ENCODE measurements around the gene HYAL2.
"Not testable (repeated sequence)": the region's sequence is repeated elsewhere in the genome, so short reads cannot be mapped to it uniquely, and the experiment has no call there.

The HYAL2 gene

GRCh38 chr3:50319181-50319893 is 3.2 kb downstream of the HYAL2 start:
- TF ChIP-seq CTCF (IDR thresholded peaks at IDR 0.05; ENCODE audit: insufficient read depth, low read depth, low read length, missing control alignments), result no peak
- H3K4me3 ChIP-seq (ENCODE audit: low read depth, low read length), result no peak overlapping the region
- DNase-seq (ENCODE audit: low read depth), result no peak

GRCh38 chr3:50318615-50319014 is 3.9 kb downstream of the HYAL2 start:
- H3K4me3 ChIP-seq (ENCODE audit: low read depth, low read length), result no peak overlapping the region
- no peak for TF ChIP-seq CTCF (IDR thresholded peaks at IDR 0.05; ENCODE audit: insufficient read depth, low read depth, low read length, missing control alignments)
- DNase-seq (ENCODE audit: low read depth), result no peak

- no peak overlapping the region for H3K4me3 ChIP-seq (ENCODE audit: low read depth, low read length)
- TF ChIP-seq CTCF (IDR thresholded peaks at IDR 0.05; ENCODE audit: insufficient read depth, low read depth, low read length, missing control alignments), result no peak
- no peak for DNase-seq (ENCODE audit: low read depth)
Observed at GRCh38 chr3:50318163-50318562, 4.4 kb downstream of the HYAL2 start.

- DNase-seq (ENCODE audit: low read depth), result no peak
- TF ChIP-seq CTCF (IDR thresholded peaks at IDR 0.05; ENCODE audit: insufficient read depth, low read depth, low read length, missing control alignments), result no peak
- H3K4me3 ChIP-seq (ENCODE audit: low read depth, low read length), result no peak overlapping the region
Observed at GRCh38 chr3:50317300-50317699, 5.2 kb downstream of the HYAL2 start.

- peak; percentile 60 for DNase-seq (ENCODE audit: low read depth)
- no peak for TF ChIP-seq CTCF (IDR thresholded peaks at IDR 0.05; ENCODE audit: insufficient read depth, low read depth, low read length, missing control alignments)
- H3K4me3 ChIP-seq (ENCODE audit: low read depth, low read length), result no peak overlapping the region
Observed at GRCh38 chr3:50316657-50317242, 5.8 kb downstream of the HYAL2 start.

GRCh38 chr3:50314816-50315215 is 7.7 kb downstream of the HYAL2 start:
- TF ChIP-seq CTCF (IDR thresholded peaks at IDR 0.05; ENCODE audit: insufficient read depth, low read depth, low read length, missing control alignments), result no peak
- DNase-seq (ENCODE audit: low read depth), result no peak
- no peak overlapping the region for H3K4me3 ChIP-seq (ENCODE audit: low read depth, low read length)

- no peak for TF ChIP-seq CTCF (IDR thresholded peaks at IDR 0.05; ENCODE audit: insufficient read depth, low read depth, low read length, missing control alignments)
- DNase-seq (ENCODE audit: low read depth), result no peak
- H3K4me3 ChIP-seq (ENCODE audit: low read depth, low read length), result no peak overlapping the region
Observed at GRCh38 chr3:50314342-50314741, 8.2 kb downstream of the HYAL2 start.

GRCh38 chr3:50312041-50312440 is 10.5 kb downstream of the HYAL2 start:
- DNase-seq (ENCODE audit: low read depth); H3K4me3 ChIP-seq (ENCODE audit: low read depth, low read length): not testable (repeated sequence)

All from GM12865 (cell line).